ENCODE results near the gene NBL1. TPM values are rescaled to one million over a fixed set of nuclear protein-coding genes. Genes with fewer than 3 reads are reported as not detected.
A peak's percentile ranks its signal among the peaks of the same experiment; 100 is the strongest.

The NBL1 gene
- total and polyA plus RNA-seq, 10 of the 15 experiments (the other 5 are each of a cell fraction or from before 2014, with no cell fraction given), result 0.13 to 2.4 (median 0.81) TPM; not detected in 1

DNA sequence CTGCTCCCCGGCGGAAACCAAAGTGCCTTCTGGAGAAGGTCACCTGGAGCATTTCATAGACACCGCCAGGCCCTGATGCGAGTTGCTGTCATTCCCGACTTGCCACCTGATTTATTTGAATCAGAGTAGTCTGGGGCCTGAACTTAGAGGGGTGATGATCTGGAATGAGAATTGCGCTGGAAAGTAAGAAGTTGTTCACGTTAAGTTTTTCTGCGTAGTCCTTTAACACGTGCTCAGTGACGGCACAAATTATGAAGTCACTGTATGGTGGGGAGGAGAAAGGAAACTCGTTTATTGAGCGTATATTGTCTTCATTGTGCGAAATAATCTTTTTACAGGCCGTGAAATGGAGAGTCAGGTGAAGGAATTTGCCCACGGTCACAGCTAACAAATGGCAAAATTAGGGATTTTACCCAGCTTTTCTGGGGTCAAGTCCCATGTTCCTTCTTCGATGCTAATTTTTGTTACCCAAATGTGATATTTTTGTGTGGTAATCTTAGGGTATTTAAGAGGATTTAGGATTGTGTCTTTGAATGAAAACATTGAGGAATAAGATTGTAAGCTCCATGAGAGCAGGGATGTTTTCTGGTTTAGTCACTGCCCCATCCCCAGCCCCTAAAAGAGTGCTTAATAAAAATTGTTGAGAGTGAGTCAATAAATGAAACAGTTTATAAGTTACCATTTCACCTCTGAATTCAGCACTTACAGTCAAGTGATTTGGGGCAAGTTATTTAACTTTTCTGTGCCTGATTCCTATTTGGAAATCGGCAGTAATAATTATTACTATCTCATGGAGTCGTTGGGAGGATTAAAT, 46.4 kb upstream of the NBL1 start (continued):
- TF ChIP-seq ZSCAN29 (IDR thresholded peaks at IDR 0.05) (no peak), CHD2 (IDR thresholded peaks at IDR 0.05; ENCODE audit: borderline replicate concordance, low read depth, low read length) (no peak), SREBF1 (IDR thresholded peaks at IDR 0.05; ENCODE audit: low read length) (no peak), EP300 (IDR thresholded peaks at IDR 0.05; ENCODE audit: borderline replicate concordance in 1 of 2, control insufficient read depth in 1 of 2, low read depth in 2 of 2, low read length in 2 of 2) (no peak), YY1 (IDR thresholded peaks at IDR 0.05; ENCODE audit: low read depth, low read length) (no peak), CBX5 (IDR thresholded peaks at IDR 0.05; ENCODE audit: low read depth) (no peak), PAX5 (IDR thresholded peaks at IDR 0.05; ENCODE audit: borderline replicate concordance, low read depth, low read length) (no peak), ZNF217 (IDR thresholded peaks at IDR 0.05) (no peak), TCF3 (IDR thresholded peaks at IDR 0.05; ENCODE audit: borderline replicate concordance, insufficient read depth, low read depth, low read length) (no peak), NR2C1 (IDR thresholded peaks at IDR 0.05) (no peak), BACH1 (IDR thresholded peaks at IDR 0.05; ENCODE audit: borderline replicate concordance) (no peak), MXI1 (IDR thresholded peaks at IDR 0.05; ENCODE audit: low read depth, low read length) (no peak), MTA2 (IDR thresholded peaks at IDR 0.05; ENCODE audit: low read depth) (no peak), EGR1 (IDR thresholded peaks at IDR 0.05; ENCODE audit: borderline replicate concordance in 1 of 2, low read depth in 2 of 2, low read length in 2 of 2) (no peak), NFIC (IDR thresholded peaks at IDR 0.05; ENCODE audit: low read depth, low read length) (no peak), ZNF384 (IDR thresholded peaks at IDR 0.05; ENCODE audit: borderline replicate concordance, low read depth, low read length) (no peak), ZNF207 (IDR thresholded peaks at IDR 0.05; ENCODE audit: borderline replicate concordance) (no peak), CHD1 (IDR thresholded peaks at IDR 0.05; ENCODE audit: low read depth, low read length) (no peak; the same call in 1 of the 2 replicates), ATF7 (IDR thresholded peaks at IDR 0.05; ENCODE audit: low read depth) (peak; percentile 83), ASH2L (IDR thresholded peaks at IDR 0.05; ENCODE audit: borderline replicate concordance, low read depth) (no peak), ZNF622 (IDR thresholded peaks at IDR 0.05) (no peak), POLR2A (IDR thresholded peaks at IDR 0.05; ENCODE audit: low read depth, low read length) (no peak)
- TF ChIP-seq, protein P1, sequence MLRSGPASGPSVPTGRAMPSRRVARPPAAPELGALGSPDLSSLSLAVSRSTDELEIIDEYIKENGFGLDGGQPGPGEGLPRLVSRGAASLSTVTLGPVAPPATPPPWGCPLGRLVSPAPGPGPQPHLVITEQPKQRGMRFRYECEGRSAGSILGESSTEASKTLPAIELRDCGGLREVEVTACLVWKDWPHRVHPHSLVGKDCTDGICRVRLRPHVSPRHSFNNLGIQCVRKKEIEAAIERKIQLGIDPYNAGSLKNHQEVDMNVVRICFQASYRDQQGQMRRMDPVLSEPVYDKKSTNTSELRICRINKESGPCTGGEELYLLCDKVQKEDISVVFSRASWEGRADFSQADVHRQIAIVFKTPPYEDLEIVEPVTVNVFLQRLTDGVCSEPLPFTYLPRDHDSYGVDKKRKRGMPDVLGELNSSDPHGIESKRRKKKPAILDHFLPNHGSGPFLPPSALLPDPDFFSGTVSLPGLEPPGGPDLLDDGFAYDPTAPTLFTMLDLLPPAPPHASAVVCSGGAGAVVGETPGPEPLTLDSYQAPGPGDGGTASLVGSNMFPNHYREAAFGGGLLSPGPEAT (IDR thresholded peaks at IDR 0.05; ENCODE audit: low read depth), result no peak
- TF ChIP-seq, protein P2, sequence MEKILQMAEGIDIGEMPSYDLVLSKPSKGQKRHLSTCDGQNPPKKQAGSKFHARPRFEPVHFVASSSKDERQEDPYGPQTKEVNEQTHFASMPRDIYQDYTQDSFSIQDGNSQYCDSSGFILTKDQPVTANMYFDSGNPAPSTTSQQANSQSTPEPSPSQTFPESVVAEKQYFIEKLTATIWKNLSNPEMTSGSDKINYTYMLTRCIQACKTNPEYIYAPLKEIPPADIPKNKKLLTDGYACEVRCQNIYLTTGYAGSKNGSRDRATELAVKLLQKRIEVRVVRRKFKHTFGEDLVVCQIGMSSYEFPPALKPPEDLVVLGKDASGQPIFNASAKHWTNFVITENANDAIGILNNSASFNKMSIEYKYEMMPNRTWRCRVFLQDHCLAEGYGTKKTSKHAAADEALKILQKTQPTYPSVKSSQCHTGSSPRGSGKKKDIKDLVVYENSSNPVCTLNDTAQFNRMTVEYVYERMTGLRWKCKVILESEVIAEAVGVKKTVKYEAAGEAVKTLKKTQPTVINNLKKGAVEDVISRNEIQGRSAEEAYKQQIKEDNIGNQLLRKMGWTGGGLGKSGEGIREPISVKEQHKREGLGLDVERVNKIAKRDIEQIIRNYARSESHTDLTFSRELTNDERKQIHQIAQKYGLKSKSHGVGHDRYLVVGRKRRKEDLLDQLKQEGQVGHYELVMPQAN (conservative IDR thresholded peaks at IDR 0.05), result 0 out of 2 replicates have a peak, but pooled peaks have one; percentile 43
- TF ChIP-seq, protein P3, sequence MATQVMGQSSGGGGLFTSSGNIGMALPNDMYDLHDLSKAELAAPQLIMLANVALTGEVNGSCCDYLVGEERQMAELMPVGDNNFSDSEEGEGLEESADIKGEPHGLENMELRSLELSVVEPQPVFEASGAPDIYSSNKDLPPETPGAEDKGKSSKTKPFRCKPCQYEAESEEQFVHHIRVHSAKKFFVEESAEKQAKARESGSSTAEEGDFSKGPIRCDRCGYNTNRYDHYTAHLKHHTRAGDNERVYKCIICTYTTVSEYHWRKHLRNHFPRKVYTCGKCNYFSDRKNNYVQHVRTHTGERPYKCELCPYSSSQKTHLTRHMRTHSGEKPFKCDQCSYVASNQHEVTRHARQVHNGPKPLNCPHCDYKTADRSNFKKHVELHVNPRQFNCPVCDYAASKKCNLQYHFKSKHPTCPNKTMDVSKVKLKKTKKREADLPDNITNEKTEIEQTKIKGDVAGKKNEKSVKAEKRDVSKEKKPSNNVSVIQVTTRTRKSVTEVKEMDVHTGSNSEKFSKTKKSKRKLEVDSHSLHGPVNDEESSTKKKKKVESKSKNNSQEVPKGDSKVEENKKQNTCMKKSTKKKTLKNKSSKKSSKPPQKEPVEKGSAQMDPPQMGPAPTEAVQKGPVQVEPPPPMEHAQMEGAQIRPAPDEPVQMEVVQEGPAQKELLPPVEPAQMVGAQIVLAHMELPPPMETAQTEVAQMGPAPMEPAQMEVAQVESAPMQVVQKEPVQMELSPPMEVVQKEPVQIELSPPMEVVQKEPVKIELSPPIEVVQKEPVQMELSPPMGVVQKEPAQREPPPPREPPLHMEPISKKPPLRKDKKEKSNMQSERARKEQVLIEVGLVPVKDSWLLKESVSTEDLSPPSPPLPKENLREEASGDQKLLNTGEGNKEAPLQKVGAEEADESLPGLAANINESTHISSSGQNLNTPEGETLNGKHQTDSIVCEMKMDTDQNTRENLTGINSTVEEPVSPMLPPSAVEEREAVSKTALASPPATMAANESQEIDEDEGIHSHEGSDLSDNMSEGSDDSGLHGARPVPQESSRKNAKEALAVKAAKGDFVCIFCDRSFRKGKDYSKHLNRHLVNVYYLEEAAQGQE (IDR thresholded peaks at IDR 0.05; ENCODE audit: low read depth, low read length), result no peak

All from GM12878 (cell line).